AG04450 (cell line): Measurements from ENCODE around the gene KPRP. TPM values are rescaled to one million over a fixed set of nuclear protein-coding genes. Genes with fewer than 3 reads are reported as not detected.

Experiments
- CTCF ChIA-PET: fragments of 300-600, 350-600 bp; formaldehyde crosslinking; extraction: SDS; loops from one replicate; lab custom pipeline; 2022; ENCODE audit warnings: antibody characterized with exemption, inconsistent platforms; lab: Charles Lee
- POLR2A ChIA-PET: fragments of 350-600 bp; formaldehyde crosslinking; extraction: SDS; loops from one replicate; lab custom pipeline; 2021; ENCODE audit warnings: antibody characterized with exemption, inconsistent platforms; lab: Yijun Ruan, JAX
- DNase-seq: peaks from one replicate; pipeline ENCODE4 v3.0.0-alpha.2; 2011; ENCODE audit warnings: low read depth, low spot score
- H3K27ac ChIP-seq: one replicate; pipeline ENCODE4 v1.5.1; 2012; ENCODE audit warnings: low read depth, low read length, control low read depth
- H3K27me3 ChIP-seq: one replicate; pipeline ENCODE4 v1.6.0; 2012; ENCODE audit warnings: low read length; ENCODE audit not compliant: control insufficient read depth, insufficient read depth
- H3K4me3 ChIP-seq: 2 replicates; pipeline ENCODE4 v1.5.1; 2011; ENCODE audit warnings: mild to moderate bottlenecking, low read depth, low read length, control low read depth
- H3K9me3 ChIP-seq: 2 replicates; pipeline ENCODE4 v1.5.1; 2012; ENCODE audit warnings: low read length; ENCODE audit not compliant: control insufficient read depth, insufficient read depth
- CTCF ChIP-seq: IDR thresholded peaks from 2 replicates; pipeline ENCODE4 v1.5.1; 2011; ENCODE audit warnings: low read depth, low read length, control low read depth, inconsistent platforms
- polyA plus RNA-seq: library from polyadenylated mRNA; depleted of rRNA; stranded (reverse); fragments of >200 nt; gene quantifications from 2 replicates; pipeline ENCODE4 v1.2.3, GENCODE V29; 2011

Gene KPRP
- polyA plus RNA-seq, 1 experiment, result not detected

- DNase-seq, result no peak
- Histone ChIP-seq H3K9me3 (peaks cover 6% of the 10 kb centered on the region), H3K4me3 (no peak overlapping the region), H3K27me3 (no peaks in the 10 kb centered on the region), H3K27ac (no peak overlapping the region)
- ChIA-PET CTCF (no interaction called here), POLR2A (no interaction called here)
- no peak for TF ChIP-seq CTCF
These were observed 11.9 kb upstream of the KPRP start for GRCh38 chr1:152745765-152746444.

GRCh38 chr1:152747831-152748230 lies 10.0 kb upstream of the KPRP start:
- H3K9me3 ChIP-seq, result peaks cover 6% of the 10 kb centered on the region
- POLR2A ChIA-PET, result no interaction called here
- no peak overlapping the region for H3K27ac ChIP-seq
- TF ChIP-seq CTCF, result no peak
- H3K27me3 ChIP-seq, result no peaks in the 10 kb centered on the region
- H3K4me3 ChIP-seq, result no peak overlapping the region
- DNase-seq, result no peak
- CTCF ChIA-PET, result no interaction called here

- no peak for TF ChIP-seq CTCF
- H3K9me3 ChIP-seq, result no peaks in the 10 kb centered on the region; the same call in 1 of the 2 replicates
- no peak overlapping the region for H3K27ac ChIP-seq
- ChIA-PET CTCF (no interaction called here), POLR2A (no interaction called here)
- H3K4me3 ChIP-seq, result no peak overlapping the region
- DNase-seq, result no peak
- H3K27me3 ChIP-seq, result no peaks in the 10 kb centered on the region
These were observed 5.6 kb upstream of the KPRP start for GRCh38 chr1:152752225-152752624.

- CTCF ChIA-PET, result no interaction called here
- DNase-seq, result no peak
- Histone ChIP-seq H3K27me3 (no peaks in the 10 kb centered on the region), H3K9me3 (peaks cover 5% of the 10 kb centered on the region), H3K27ac (no peak overlapping the region), H3K4me3 (no peak overlapping the region)
- TF ChIP-seq CTCF, result no peak
- POLR2A ChIA-PET, result no interaction called here
These were observed 4.2 kb upstream of the KPRP start for GRCh38 chr1:152753586-152753985.

- ChIA-PET CTCF (no interaction called here), POLR2A (no interaction called here)
- no peaks in the 10 kb centered on the region for H3K27me3 ChIP-seq
- peaks cover 27% of the 10 kb centered on the region for H3K9me3 ChIP-seq
- DNase-seq, result no peak
- no peak for TF ChIP-seq CTCF
- no peak overlapping the region for H3K4me3 ChIP-seq
- no peak overlapping the region for H3K27ac ChIP-seq
These were observed 953 bp upstream of the KPRP start for GRCh38 chr1:152756872-152757271.
